HG03139 (cell line): ENCODE results near the gene TNFAIP8L3.

Experiments
- ATAC-seq: cut with Tn5 transposase; IDR thresholded peaks from one replicate; pipeline ENCODE4 v1.9.1; 2021; ENCODE audit not compliant: unreplicated experiment

Gene TNFAIP8L3

DNA sequence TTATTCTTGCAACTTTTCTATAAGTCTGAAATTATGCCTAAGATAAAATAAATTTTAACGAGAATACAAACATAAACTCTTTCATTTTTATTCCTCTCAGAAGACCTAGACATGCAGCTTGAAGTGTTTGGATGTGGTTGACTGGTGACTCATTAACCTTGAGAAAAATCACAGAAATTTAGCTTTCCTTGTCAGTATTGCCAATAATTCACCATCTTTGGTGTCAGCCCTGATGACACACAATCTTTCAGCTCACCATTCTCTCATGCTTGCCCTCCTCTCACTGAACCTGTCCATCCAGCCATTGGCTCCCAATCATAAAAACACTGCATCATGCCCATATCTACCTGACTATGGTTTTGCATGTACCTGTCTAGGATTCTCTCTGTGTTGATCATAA, 22.6 kb upstream of the TNFAIP8L3 start:
- ATAC-seq: no peak

DNA sequence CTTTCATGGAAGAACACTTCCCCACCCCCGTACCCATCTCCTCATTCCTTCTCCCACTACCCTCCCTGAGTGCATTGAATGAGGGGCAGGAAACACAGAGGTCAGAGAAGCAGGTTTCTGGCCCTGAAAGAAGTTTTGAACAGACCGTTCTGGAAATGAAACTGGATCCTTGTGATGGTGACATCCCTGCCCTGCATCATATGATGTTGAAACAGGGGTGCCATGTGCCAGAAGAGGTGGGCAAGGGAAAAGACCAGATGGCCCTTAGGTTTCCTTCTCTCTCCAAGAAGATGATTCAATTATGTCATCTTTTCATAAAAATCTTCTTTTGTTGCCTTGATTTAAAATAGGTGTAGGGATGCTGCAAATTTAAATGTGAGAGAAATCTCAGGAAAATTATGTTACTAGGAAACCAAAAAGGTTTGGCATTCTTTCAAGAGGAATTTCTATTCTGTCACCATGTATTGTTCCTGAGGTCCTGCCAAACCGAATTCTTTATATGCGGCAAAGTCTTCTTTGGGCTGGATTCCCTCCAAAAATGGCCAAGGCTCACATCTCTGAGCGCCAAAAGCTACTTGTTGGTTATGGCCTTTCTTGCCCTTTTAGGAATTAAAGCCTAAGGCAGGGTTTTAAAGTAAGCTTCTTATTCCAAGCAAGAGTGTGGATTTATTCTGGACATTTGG, 19.9 kb upstream of the TNFAIP8L3 start:
- no peak for ATAC-seq

DNA sequence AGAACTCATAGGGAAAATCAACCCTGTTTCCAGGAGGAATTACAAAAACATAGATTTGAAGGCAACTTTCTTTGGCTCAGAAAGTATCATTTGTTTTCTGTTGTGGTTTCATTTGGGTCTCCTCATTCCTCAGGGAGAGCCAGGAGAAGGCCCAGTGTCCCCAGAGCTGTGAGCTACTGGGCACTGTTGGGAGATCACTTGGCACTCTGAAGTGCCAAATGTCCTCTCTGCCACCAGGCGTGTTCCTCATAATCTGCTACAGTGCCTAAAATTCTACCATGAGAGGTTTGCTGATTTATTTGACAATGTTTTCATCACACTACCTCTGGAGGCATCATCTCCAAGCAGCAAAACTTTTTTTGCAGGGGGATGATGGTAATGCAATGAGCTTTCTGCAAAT, 17.4 kb upstream of the TNFAIP8L3 start:
- ATAC-seq: no peak

DNA sequence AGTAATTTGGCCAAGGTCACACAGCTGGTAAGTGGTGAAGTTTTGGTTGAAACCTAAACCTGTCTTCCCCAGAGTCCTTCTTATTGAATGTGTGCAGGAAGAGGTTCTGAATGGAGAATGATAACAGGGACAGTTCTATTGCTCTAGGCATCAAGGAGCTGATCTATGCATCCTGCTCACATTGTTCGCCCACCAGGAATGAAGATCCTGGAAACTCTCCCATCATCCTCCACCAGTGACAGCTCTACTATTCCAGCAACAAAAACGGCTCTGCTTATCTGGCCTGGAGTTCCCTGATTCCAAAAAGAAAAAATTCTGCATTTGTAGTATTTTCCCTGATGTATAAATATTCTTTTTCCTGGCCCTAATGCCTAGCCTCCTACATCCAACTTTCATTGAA, 16.4 kb upstream of the TNFAIP8L3 start:
- ATAC-seq: no peak

DNA sequence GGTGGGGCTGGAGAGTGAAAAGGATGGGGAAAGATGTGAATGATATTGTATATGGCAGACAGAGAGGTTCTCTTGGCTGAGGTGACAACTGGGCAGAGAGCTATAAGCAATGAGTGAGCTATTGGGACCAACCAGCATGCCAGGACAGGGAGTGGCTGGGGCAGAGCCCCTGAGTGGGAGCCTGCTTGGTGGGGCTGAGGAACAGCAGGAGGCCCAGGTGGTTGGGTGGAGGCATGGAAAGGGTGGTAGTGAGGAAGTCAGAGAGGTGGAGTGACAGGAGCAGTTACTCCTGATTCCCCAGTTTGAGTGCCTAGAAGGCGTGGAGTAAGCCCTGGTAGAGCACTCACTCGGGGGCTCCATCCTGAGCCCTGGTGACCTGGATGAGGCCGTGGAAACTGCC, 15.5 kb upstream of the TNFAIP8L3 start:
- ATAC-seq: no peak

DNA sequence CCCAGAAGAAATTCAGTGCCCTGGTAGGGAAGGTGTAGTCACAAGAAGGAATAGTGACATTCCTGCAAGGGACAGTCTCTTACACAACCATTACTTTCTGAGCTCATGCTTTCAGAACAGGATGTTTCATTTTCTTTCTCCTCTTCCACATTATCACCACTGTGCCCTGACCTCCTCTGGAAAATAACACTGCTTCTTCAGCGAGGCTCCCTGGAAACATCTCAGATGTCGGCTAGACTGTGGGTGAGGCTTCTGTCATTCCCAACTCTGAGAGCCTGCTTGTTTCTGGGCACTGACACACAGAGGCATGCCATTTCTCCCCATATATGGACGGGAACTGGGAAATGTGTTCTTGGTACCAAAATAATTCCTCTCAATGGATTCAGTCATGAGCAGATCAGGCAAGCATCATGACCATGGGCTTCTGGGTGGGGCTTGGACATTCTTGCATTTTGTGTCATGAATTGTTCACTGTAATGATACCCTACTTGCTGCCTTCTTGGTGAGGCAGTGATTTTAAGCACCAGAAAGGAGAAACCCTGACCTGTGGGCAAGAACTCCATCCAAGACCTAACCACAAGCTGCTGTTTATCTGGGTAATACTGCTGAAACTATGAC, 14.3 kb upstream of the TNFAIP8L3 start:
- ATAC-seq: no peak

DNA sequence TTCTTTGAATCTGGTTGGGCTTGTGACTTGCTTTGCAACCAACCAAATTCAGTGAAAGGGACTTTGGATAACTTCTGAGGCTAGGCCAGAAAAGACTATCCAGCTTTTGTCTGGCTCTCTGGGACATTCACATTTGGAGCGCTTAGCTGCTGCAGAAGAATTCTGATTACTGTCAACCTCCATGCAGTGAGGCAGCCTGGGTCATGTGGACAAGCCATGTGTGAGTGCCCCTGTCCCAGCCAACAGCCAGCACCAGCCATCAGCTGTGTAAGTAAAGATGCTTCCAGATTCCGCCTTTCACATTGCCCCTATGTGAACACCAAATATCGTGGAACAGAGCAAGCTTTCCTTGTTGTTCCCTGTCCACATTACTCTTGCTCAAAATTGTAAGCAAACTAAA, 12.9 kb upstream of the TNFAIP8L3 start:
- ATAC-seq: no peak

DNA sequence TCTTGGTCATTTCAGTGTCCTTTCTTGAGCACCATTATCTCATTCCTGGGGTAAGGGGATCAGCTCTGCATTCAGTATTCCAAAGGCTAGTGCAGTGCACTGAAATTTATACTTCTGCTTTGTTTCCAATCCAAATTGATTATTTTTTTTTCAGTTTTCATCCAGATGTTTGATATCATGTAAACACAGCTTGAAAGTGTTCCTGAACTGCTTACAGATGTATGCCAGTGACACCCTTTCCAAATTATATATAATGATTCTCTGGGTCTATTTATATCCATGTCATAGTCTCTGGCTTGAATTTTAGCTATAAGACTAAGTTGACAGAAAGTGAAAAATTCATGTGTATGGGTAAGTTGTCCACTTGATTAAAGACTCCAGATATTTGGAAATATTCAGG, 11.8 kb upstream of the TNFAIP8L3 start:
- no peak for ATAC-seq

DNA sequence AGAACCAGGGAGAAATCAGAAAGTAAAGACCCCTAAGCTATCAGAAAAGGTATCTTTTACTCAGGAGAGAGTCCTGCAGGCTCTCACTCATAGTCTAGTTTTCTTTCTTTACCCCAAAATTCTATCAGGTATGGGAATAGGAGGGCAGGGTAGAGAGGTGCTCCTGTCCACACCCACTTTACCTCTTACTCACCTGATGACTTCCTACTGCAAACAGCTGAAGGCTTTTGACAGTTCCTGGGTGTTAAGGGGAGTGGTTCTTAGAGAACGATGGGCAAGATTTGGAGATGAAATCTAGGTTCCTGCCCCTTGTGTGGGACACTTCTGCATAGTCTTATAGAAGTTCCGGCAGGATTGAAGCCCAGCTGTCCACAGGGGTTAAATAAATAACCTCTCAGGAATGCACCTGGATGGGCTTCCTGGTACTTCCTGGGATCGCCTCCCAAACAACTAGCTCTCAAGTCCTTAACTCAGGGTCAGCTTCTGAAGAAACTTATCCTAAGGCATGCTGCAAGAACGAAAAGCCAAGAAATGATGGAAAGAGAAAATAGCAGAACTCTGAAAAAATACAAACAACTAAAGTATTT, 10.8 kb upstream of the TNFAIP8L3 start:
- ATAC-seq: no peak

DNA sequence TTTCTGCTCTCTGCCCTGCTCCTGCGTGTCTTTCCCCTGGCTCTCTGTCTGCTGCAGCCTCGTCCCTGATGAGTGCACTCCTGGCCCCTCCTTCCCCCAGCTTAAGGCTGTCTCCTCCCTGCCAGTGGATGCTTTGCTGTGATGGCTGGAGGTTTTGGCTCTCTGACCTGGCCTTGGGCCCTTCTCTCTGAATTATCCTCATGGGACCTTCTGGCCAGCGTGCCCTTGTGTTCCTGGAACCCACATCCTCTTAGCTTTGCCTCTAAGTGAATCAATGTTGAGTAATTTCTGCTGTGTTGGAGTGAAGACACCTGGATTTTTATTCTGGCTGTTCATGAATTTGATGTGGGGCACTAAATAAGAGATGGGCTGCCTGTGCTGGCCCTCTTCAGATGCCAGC, 9.8 kb upstream of the TNFAIP8L3 start:
- no peak for ATAC-seq

DNA sequence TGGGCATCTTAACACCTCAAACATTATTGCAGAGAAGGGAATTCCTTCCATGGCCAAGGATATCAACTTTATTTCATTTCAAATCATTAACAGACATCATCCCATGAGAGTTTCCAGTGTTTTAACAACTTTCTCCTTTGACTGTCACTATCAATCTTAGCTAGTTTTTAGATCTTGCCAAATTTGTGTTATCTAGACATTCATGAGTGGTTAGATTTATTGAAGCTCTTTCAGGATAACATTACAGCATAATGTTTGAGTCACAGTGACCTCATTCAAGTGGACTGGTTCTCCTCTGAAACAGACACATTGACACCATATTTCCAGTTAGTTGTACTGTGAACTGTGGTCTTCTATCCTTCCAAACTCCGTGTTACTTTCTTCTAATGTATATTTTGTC, 8.6 kb upstream of the TNFAIP8L3 start:
- ATAC-seq: no peak

DNA sequence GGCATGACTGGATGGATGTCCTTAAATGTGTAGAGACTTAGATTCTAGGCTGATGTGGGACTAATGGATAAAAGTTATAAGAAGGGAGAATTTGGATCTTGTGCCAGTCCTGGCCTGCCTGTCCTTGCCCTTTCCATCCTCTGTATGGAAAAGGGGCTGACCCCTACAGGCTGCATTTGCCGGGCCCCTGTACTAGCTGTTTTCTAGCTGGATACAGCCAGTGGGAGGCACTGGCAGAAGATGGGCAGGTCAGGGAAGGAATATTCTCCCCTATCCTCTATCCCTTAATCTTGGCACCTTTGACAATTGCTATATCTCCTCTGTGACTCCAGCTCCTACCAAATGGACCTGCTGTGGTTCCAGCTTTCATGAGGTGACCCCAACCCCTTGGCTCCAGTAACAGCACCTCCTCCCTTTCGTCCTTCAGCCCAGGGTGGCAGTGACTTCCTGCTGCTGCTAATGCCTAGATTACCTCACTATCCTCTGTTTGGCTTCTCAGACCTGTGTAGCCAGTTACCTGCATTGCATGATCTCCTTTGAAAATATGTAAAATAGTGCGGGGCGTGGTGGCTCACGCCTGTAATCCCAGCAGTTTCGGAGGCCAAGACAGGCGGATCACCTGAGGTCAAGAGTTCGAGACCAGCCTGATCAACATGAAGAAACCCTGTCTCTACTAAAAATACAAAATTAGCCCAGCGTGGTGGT, 6.2 kb upstream of the TNFAIP8L3 start:
- no peak for ATAC-seq

DNA sequence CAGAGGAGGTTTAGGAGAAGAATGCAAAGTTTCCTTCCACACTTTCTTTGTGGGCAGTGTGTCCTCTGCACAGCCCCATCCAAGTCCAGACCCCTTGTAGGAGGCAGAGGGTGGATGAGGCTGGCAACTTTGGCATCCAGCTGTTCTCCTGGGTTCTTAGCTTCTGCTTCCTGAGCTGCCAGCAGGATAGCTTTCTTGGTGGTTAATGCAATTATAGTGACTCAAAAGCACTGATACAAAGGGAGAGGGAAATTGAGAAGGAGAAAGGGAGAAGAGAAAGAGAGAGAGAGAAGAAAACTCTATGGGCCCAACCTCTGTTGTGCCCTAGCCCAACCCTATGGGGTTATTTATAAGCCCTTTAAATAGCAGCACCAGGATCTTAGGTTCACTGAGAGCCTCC, 4.5 kb upstream of the TNFAIP8L3 start:
- no peak for ATAC-seq

DNA sequence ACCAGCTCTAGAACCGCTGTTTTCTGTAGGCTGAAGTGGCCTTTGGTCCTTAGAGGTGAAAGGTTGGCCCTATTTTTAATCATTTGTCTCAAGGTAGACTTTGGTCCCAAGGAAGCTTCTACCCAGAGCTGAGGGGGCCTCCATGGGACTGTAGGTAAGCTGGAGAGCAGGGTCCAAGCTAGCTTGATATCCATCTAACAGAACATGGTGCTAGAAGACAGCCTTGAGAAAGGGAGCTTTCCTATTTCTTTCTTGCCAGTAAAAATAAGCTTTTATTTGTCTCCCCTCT, 3.6 kb upstream of the TNFAIP8L3 start:
- ATAC-seq: no peak

DNA sequence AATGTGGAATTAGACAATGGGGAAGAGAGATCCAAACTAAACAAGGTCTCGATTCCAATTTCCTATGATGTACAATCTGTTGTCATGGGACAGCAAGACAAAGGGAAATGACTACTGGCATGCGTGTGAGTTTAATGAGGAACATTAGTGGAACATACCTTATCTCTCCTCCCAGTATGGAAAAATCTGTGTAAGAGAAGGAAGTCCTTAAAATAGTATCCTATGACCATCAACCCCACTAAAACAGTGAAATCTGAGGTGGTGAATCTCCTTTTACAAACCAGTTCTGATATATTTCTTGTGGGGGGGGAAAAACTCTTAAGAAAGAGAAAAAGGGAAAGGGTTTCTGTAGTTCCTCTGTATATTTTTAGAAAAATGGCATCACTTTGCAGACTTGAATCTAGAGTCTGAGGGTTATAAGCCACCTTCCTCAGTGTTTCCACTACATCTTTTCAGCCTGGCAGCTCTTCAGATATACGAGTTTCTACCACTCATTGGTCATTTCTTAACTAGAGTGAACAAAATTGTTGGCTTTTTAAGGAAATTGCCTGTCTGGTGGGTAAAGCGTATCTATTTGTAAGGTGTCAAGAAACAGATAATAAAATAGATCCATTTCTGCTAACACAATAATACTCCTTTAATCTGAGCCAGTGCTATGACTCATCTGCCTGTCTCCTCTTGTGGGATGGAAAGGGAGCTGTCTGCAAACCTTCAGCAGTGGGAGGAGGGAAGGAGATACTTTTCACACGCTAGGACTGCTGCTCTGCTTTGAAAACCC, 3.0 kb upstream of the TNFAIP8L3 start:
- no peak for ATAC-seq

DNA sequence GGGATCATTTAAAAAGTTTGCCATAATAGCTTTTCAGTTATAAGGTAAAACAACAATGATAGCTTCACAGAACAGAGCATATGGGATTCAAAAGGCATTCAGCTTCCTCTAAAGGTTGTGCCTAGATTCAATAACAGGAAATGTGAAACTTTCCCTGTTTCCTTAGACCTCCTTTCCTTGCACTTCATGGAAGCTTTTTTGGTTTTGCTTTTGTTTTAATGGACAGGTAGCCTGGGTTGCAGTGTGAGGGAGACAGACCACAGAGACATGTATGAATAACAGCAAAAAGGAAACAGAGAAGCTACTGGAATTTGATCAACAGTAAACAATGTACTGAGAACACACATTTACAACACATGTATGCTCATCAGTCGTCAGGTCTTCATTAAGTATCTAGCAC, 2.3 kb upstream of the TNFAIP8L3 start:
- no peak for ATAC-seq

DNA sequence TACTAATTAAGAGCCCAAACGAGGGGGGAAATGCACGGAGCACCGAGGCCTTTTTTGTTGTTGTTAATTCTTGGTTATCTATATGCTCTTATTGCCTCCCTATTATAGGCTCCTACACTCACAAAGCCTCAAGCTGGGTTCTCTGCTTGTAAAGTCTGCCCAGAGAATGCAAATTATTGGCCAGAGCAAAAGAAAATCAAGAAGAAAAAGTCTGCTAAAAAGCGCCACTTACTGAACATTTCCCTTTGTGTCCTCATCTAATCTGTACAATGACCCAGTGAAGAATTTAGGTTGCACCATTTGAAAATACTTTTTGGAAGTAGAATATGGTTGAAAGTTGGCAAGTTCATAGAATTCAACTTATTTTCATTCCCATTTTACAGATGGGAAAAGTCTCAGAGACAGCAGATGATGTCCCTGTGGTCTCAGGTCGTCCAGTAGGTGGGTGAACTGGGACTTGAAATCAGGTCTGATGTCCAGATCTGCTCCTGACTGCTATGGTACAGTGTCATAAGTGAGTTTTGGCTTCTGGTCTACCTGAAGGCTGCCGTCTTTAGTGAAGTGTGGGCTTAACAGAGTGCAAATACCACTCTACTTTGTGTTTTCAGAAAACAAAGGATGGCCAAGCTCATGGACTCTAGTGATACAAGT, 1.1 kb upstream of the TNFAIP8L3 start:
- ATAC-seq: no peak

DNA sequence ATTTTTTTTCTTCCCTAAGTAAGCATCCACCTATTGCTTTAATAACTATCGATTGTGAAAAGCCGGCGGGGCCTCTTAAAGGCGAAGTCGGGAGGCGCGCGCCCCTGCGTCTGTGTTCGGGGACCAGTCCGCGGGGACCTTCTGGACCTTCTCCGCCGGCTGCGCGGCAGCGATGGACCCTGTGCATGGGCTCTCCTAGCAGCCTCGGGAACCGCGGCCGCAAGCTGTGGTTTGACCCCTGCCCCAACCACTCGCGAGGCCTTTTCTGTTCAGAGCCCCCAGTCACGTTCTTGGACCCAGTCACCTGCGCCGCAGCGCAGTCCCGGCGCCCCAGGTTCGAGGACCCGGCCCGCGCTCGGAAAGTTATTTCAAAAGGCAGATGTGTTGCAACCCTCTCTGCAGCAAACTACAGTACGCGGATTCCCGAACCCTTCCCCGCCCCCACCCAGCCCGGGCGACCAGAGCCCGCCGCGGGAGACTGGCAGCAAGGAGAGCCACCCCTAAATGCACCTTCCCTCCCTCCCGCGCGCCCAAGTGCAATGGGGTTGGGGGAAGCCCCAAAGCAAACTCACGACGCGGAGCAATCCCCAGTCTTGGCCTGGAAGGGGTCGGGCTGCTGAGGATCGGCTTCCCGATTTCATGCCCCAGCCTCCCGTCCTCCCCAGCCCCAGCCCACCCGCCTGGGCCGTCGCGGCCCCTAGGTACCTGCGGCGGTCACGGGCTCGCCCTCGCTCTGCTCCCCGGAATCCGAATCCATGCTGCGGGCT, 684 bp downstream of the TNFAIP8L3 start:
- no peak for ATAC-seq

DNA sequence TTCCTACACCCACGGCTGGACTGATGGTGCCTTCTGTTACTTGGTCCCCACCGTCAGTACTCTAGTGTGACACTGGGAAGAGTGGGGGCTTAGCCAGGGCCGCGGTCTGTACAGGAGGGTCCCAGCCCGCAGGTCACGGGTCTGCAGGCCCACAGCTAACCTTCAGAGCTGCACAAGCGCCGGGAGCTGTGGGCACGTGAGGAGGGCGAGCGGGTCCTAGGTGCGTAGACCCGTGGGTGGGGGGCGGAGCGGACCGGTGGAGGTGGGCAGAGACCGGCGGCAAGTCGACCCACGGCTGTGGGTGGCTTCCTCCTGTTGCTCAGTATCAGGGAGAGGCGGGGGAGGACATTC, 1.2 kb downstream of the TNFAIP8L3 start:
- no peak for ATAC-seq

DNA sequence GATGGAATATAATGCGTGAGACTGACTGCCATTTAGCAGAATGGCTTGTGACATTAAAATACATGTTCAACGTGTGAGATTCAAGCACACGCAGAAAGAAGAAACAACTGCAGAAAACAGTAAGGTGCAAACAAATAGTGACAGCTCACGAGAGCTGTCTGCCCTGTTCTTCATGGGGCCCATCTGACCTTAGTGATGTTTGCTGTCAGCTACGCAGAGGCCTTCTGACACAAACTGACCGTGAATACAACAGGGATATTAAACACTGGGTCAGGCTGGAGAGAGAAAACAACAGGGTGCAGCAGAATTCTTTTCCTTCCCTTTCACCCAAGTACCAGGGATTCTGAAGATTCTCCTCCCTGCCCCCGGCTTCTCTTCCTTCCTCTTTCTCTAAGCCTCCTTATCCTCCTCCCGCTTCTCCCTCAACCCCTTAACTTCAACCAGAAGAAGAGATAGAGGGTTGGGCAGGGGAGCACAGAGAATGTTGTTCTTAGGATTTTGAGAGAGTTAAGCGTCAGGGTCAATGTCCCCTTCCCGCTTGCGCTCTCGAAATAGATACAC, 2.1 kb downstream of the TNFAIP8L3 start:
- ATAC-seq: no peak
